K562 (cell line): ENCODE results near the gene NONO. TPM values are rescaled to one million over a fixed set of nuclear protein-coding genes. Genes with fewer than 3 reads are reported as not detected.

Source experiments
- ATAC-seq: fragments of 200-7000 bp; cut with Tn5 transposase; 3 replicates; pipeline ENCODE4 v1.9.1; 2020; ENCODE audit warnings: moderate library complexity
- BruUV-seq: library from RNA; stranded (reverse); fragments of 400-500 nt; replicated peaks from 2 replicates; lab custom pipeline; 2021; lab: Mats Ljungman, UMichigan
- CTCF ChIA-PET: fragments of 300-600 bp; formaldehyde crosslinking; extraction: SDS; loops from one replicate; lab custom pipeline; 2021; ENCODE audit warnings: low intra/inter-chr PET ratio; lab: Yijun Ruan, JAX
- POLR2A ChIA-PET: fragments of 300-600, 350-650 bp; sonication (Branson Sonifier 250); formaldehyde crosslinking; extraction: SDS; loops from one replicate; lab custom pipeline; 2021; ENCODE audit warnings: antibody characterized with exemption, inconsistent platforms; lab: Yijun Ruan, JAX
- DNase-seq, 4 experiments: peaks; one replicate each; pipeline versions ENCODE4 v3.0.0 to v3.0.0-alpha.2; 2011 to 2018; ENCODE audit warnings: low spot score in 3 of 4, mixed read lengths in 3 of 4; ENCODE audit errors: extremely low read depth in 1 of 4
- FAIRE-seq: peaks from 2 replicates; lab custom pipeline; 2011; peaks lifted over from hg19 to GRCh38; lab: Jason Lieb, UNC
- H2AFZ ChIP-seq: 2 replicates; pipeline ENCODE4 v1.6.0; 2011; ENCODE audit warnings: low read depth, low read length, control low read depth, inconsistent platforms
- H3K27ac ChIP-seq: fragments of 200-600 bp; 3 replicates; pipeline ENCODE4 v1.8.0; 2011; ENCODE audit warnings: low read depth, mild to moderate bottlenecking, control low read depth, inconsistent platforms, low read length, moderate library complexity, mixed read lengths; ENCODE audit errors: extremely low read depth
- H3K27me3 ChIP-seq, 2 experiments: fragments of 300-600 bp in 1 of 2; 2 replicates in 1 of 2; 3 replicates in 1 of 2; pipeline versions ENCODE4 v1.6.0 to v1.8.0; 2011; ENCODE audit warnings: inconsistent platforms in 2 of 2, low read length in 2 of 2, mild to moderate bottlenecking in 1 of 2, mixed read lengths in 1 of 2, moderate library complexity in 1 of 2; ENCODE audit not compliant: control insufficient read depth in 2 of 2, insufficient read depth in 2 of 2
- H3K36me3 ChIP-seq: fragments of 300-600 bp; 3 replicates; pipeline ENCODE4 v1.8.0; 2011; ENCODE audit warnings: mild to moderate bottlenecking, low read length, inconsistent platforms; ENCODE audit not compliant: control insufficient read depth, insufficient read depth
- H3K4me1 ChIP-seq, 2 experiments: fragments of 200-600 bp in 1 of 2; replicated peaks in 1 of 2; 2 replicates in 1 of 2; 3 replicates in 1 of 2; pipeline versions ENCODE4 v1.5.1 to v1.8.0; 2011; ENCODE audit warnings: inconsistent platforms in 2 of 2, low read length in 2 of 2, mild to moderate bottlenecking in 1 of 2, mixed read lengths in 1 of 2, moderate library complexity in 1 of 2; ENCODE audit not compliant: control insufficient read depth in 2 of 2, insufficient read depth in 2 of 2
- H3K4me2 ChIP-seq: 2 replicates; pipeline ENCODE4 v1.6.1; 2011; ENCODE audit warnings: low read length, control low read depth, inconsistent platforms, mixed read lengths; ENCODE audit not compliant: insufficient read depth
- H3K4me3 ChIP-seq: fragments of 200-600 bp; sonication (generic), shearing (Covaris generic); 2 replicates; pipeline ENCODE4 v1.5.1; 2016; ENCODE audit warnings: control low read depth, inconsistent platforms
- H3K79me2 ChIP-seq: fragments of 200-600 bp; 3 replicates; pipeline ENCODE4 v1.8.0; 2011; ENCODE audit warnings: low read length, inconsistent platforms; ENCODE audit not compliant: control insufficient read depth, insufficient read depth
- H3K9ac ChIP-seq, 2 experiments: 2 replicates each; pipeline versions ENCODE4 v1.6.0 to v1.6.1; 2011; ENCODE audit warnings: low read depth in 2 of 2, low read length in 2 of 2, control low read depth in 1 of 2, inconsistent platforms in 1 of 2, mild to moderate bottlenecking in 1 of 2, mixed read lengths in 1 of 2; ENCODE audit not compliant: insufficient read depth in 1 of 2
- H3K9me1 ChIP-seq: one replicate; pipeline ENCODE4 v1.6.0; 2011; ENCODE audit warnings: inconsistent platforms, mild to moderate bottlenecking, low read length, moderate library complexity; ENCODE audit not compliant: control insufficient read depth, insufficient read depth
- H3K9me3 ChIP-seq: replicated peaks from 2 replicates; pipeline ENCODE4 v1.5.1; 2011; ENCODE audit warnings: low read depth, low read length, inconsistent platforms; ENCODE audit not compliant: control insufficient read depth, insufficient read depth
- H4K20me1 ChIP-seq: replicated peaks from 2 replicates; pipeline ENCODE4 v1.6.1; 2011; ENCODE audit warnings: low read length, inconsistent platforms, mixed read lengths; ENCODE audit not compliant: control insufficient read depth, insufficient read depth
- ARID2 ChIP-seq: fragments of 450-650 bp; IDR thresholded peaks from 2 replicates; pipeline ENCODE4 v1.6.1; 2017; ENCODE audit warnings: antibody characterized with exemption, mild to moderate bottlenecking
- CBFA2T3 ChIP-seq: fragments of 450-650 bp; IDR thresholded peaks from 2 replicates; pipeline ENCODE4 v1.6.1; 2017
- E4F1 ChIP-seq: fragments of 250-450 bp; sonication (Bioruptor Pico); IDR thresholded peaks from 2 replicates; pipeline ENCODE4 v1.5.0; 2021; ENCODE audit warnings: mild to moderate bottlenecking, borderline replicate concordance
- EGR1 ChIP-seq: fragments of 450-650 bp; conservative IDR thresholded peaks from 2 replicates; pipeline ENCODE4 v1.6.1; 2017; ENCODE audit warnings: mild to moderate bottlenecking
- HNRNPK ChIP-seq: fragments of 200-400 bp; formaldehyde crosslinking; IDR thresholded peaks from one replicate; pipeline ENCODE4 v1.6.1; 2018; ENCODE audit warnings: mild to moderate bottlenecking, low read depth, low read length; ENCODE audit not compliant: poor library complexity, severe bottlenecking
- NEUROD1 ChIP-seq: fragments of 150-350 bp; IDR thresholded peaks from 2 replicates; pipeline ENCODE4 v1.6.1; 2014; ENCODE audit warnings: borderline replicate concordance, low read length, low read depth; ENCODE audit not compliant: partially characterized antibody
- NFIC ChIP-seq: fragments of 450-650 bp; IDR thresholded peaks from 2 replicates; pipeline ENCODE4 v1.6.1; 2017; ENCODE audit warnings: mild to moderate bottlenecking, inconsistent platforms
- PCBP1 ChIP-seq: fragments of 200-400 bp; formaldehyde crosslinking; IDR thresholded peaks from 2 replicates; pipeline ENCODE4 v1.6.1; 2018; ENCODE audit warnings: mild to moderate bottlenecking, low read depth, low read length; ENCODE audit not compliant: poor library complexity, severe bottlenecking
- TAF15 ChIP-seq: fragments of 200-400 bp; formaldehyde crosslinking; IDR thresholded peaks from 2 replicates; pipeline ENCODE4 v1.6.1; 2017; ENCODE audit warnings: mild to moderate bottlenecking, low read depth, low read length, moderate library complexity
- ZBTB2 ChIP-seq: fragments of 450-650 bp; IDR thresholded peaks from 2 replicates; pipeline ENCODE4 v1.6.1; 2016; ENCODE audit warnings: antibody characterized with exemption
- ZNF12 ChIP-seq: sonication (generic); formaldehyde crosslinking; IDR thresholded peaks from 2 replicates; pipeline ENCODE4 v1.4.0; 2020; ENCODE audit warnings: mild to moderate bottlenecking, missing genetic modification reagents
- ZNF354B ChIP-seq: fragments of 250-450 bp; sonication (Bioruptor Pico); IDR thresholded peaks from 2 replicates; pipeline ENCODE4 v1.4.0; 2020
- WGBS: fragments of 100-300 bp; shearing (Covaris generic); methylation state at CpG from one replicate; pipeline ENCODE4 v1.1.6; 2016; ENCODE audit warnings: low coverage, mixed read lengths; ENCODE audit not compliant: insufficient coverage; ENCODE audit errors: missing lambda C conversion rate; 5-methylcytosine and 5-hydroxymethylcytosine counted together
- in situ Hi-C: fragments of 300-500 bp; cut with MboI; formaldehyde crosslinking; loops from 4 replicates; pipeline ENCODE4 v1.15.0; 2018; ENCODE audit warnings: inconsistent platforms, mixed read lengths
- intact Hi-C: fragments of 100-400 bp; cut with micrococcal nuclease; formaldehyde crosslinking; loops from 2 replicates; pipeline ENCODE4 v1.14.2; 2022
- polyA plus RNA-seq, 8 experiments: library from polyadenylated mRNA; depleted of rRNA in 4 of 8; stranded (reverse) in 5 of 8; unstranded in 3 of 8; fragments of >200 nt; fragmentation: Nextera tagmentation in 2 of 8; fragmentation: Illumina TruSeq in 1 of 8; extraction: Ambion mirVana in 2 of 8; extraction: Trizol in 1 of 8; gene quantifications; 2 replicates each; pipeline versions ENCODE4 v1.2.1 to v1.2.3, GENCODE V29; 2011 to 2014; ENCODE audit warnings: inconsistent platforms in 1 of 8, missing spikeins in 1 of 8
- total RNA-seq, 7 experiments: library from RNA; depleted of rRNA in 6 of 7; stranded (reverse); fragments of >200 nt in 6 of 7; fragmentation: Illumina TruSeq in 2 of 7; extraction: Trizol in 2 of 7; gene quantifications; 2 replicates each; pipeline versions ENCODE4 v1.2.1 to v1.2.3, GENCODE V29; 2011 to 2021; ENCODE audit warnings: low replicate concordance in 1 of 7

NONO gene
- total and polyA plus RNA-seq, 9 of the 15 experiments (the other 6 are each of a cell fraction or from before 2014, with no cell fraction given), result 333 to 651 (median 451) TPM

GRCh38 chrX:71251466-71251973 is 31.9 kb upstream of the NONO start:
- ChIA-PET POLR2A (interaction anchor here (0.6 to 0.8 kb wide), 2 partner anchors 44 to 104 kb away, joined by 3 read pairs; no protein-coding TSS in a partner anchor), CTCF (no interaction called here)
- WGBS, result 50% methylated on average over 6 of the region's 8 CpGs
- Histone ChIP-seq H3K4me3 (no peak overlapping the region; the same call in 1 of the 2 replicates), H3K27me3 (no peaks in the 10 kb centered on the region), H3K4me2 (peak overlapping the region; percentile 91; the same call in 1 of the 2 replicates), H3K9ac (no peak overlapping the region; a peak in 1 of 4 replicates), H3K4me1 (peaks cover 24 to 30% of the 10 kb centered on the region in 2 experiments; a peak in 4 of 5 replicates), H3K9me1 (no peaks in the 10 kb centered on the region), H3K79me2 (peaks cover 23% of the 10 kb centered on the region), H3K9me3 (no peaks in the 10 kb centered on the region), H3K27ac (no peak overlapping the region; the same call in 2 of the 3 replicates), H2AFZ (no peak overlapping the region), H3K36me3 (peaks cover 42% of the 10 kb centered on the region; the same call in 2 of the 3 replicates), H4K20me1 (no peaks in the 10 kb centered on the region)
- DNase-seq (no peak), FAIRE-seq (no peak), ATAC-seq (no peak)
- no TSS peak for BruUV-seq
- TF ChIP-seq ZNF12 (CRISPR knock-in tag) (no peak), HNRNPK (no peak), PCBP1 (no peak)
- in situ Hi-C loops (no loop called here), intact Hi-C loops (no loop called here)

DNA sequence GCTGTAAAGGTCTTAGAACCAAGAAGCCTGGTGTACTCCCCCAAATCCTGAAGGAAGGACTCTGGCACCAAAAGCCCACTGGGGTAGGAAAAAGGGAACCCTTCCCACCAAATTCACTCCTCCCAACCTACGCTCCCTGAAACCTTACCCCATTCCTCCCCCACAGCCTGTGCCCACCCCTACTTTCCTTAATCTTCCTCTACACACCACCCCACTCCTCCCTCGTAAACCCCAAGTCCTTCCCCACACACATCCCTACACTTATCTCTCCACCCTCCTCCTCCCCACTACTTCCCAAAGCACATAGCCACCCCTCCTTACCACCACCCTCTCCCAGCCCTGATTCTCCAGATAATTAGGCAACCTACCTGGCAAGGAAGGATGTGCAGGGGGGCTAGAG is 31.2 kb upstream of the NONO start:
- Histone ChIP-seq H3K27me3 (no peaks in the 10 kb centered on the region), H3K4me2 (peak overlapping the region; percentile 91), H3K4me3 (peak overlapping the region; percentile 95; the same call in 1 of the 2 replicates), H3K9me3 (no peaks in the 10 kb centered on the region), H3K9ac (peak overlapping the region in 1 of 2 experiments; percentile 97; a peak in 2 of 4 replicates), H4K20me1 (no peaks in the 10 kb centered on the region), H3K9me1 (no peaks in the 10 kb centered on the region), H3K36me3 (peaks cover 35% of the 10 kb centered on the region; the same call in 2 of the 3 replicates), H3K79me2 (peaks cover 23% of the 10 kb centered on the region), H3K27ac (no peak overlapping the region; the same call in 2 of the 3 replicates), H3K4me1 (peaks cover 24 to 30% of the 10 kb centered on the region in 2 experiments; a peak in 4 of 5 replicates), H2AFZ (no peak overlapping the region)
- ChIA-PET CTCF (interaction anchor here (0.7 kb wide), 1 partner anchor 206 kb away, joined by 3 read pairs; no protein-coding TSS in a partner anchor), POLR2A (interaction anchor here (0.8 kb wide), 1 partner anchor 105 kb away, joined by 3 read pairs; no protein-coding TSS in a partner anchor)
- DNase-seq, result peak in 1 of 4 experiments; percentile 23
- no TSS peak for BruUV-seq
- ATAC-seq, result no peak
- in situ Hi-C loops (no loop called here), intact Hi-C loops (no loop called here)
- 0% methylated on average over 2 of the region's 2 CpGs for WGBS
- FAIRE-seq, result peak; percentile 56
- TF ChIP-seq ZNF354B (no peak), EGR1 (peak; percentile 51), NEUROD1 (no peak), ARID2 (no peak), CBFA2T3 (peak; percentile 36; the same call in 1 of the 2 replicates), E4F1 (no peak), NFIC (no peak), ZBTB2 (0 out of 2 replicates have a peak, but pooled peaks have one; percentile 17), TAF15 (no peak)
